GM19035 (cell line): Measurements from ENCODE around the gene FKBP14.

Experiments used
- ATAC-seq: cut with Tn5 transposase; IDR thresholded peaks from one replicate; pipeline ENCODE4 v1.9.1; 2021; ENCODE audit not compliant: unreplicated experiment

The FKBP14 gene

GRCh38 chr7:30034501-30034900 is 8.0 kb upstream of the FKBP14 start:
- ATAC-seq, result no peak

- no peak for ATAC-seq
Observed at GRCh38 chr7:30032310-30033125, 6.0 kb upstream of the FKBP14 start.

GRCh38 chr7:30029696-30030095 is 3.2 kb upstream of the FKBP14 start:
- no peak for ATAC-seq

GRCh38 chr7:30028749-30029635 is 2.5 kb upstream of the FKBP14 start:
- peak; percentile 24 for ATAC-seq

GRCh38 chr7:30028216-30028748 is 1.8 kb upstream of the FKBP14 start, which contains the start of gene PLEKHA8:
PLEKHA8 (plus strand) TSS chr7:30028412; CDS start chr7:30028763, 351 bp downstream.
- peak; percentile 49 for ATAC-seq

- ATAC-seq, result peak; percentile 3
Observed at GRCh38 chr7:30027740-30028215, 1.3 kb upstream of the FKBP14 start.

GRCh38 chr7:30027065-30027456 is 559 bp upstream of the FKBP14 start:
- no peak for ATAC-seq

GRCh38 chr7:30023524-30023923 is 3.0 kb downstream of the FKBP14 start:
- ATAC-seq, result no peak

GRCh38 chr7:30022991-30023390 is 3.5 kb downstream of the FKBP14 start:
- ATAC-seq, result no peak

- ATAC-seq, result no peak
Observed at GRCh38 chr7:30020535-30020934, 6.0 kb downstream of the FKBP14 start.

- no peak for ATAC-seq
Observed at GRCh38 chr7:30019960-30020359, 6.5 kb downstream of the FKBP14 start.

- no peak for ATAC-seq
Observed at GRCh38 chr7:30019387-30019786, 7.1 kb downstream of the FKBP14 start.

- ATAC-seq, result no peak
Observed at GRCh38 chr7:30018451-30018850, 8.1 kb downstream of the FKBP14 start.

GRCh38 chr7:30012757-30013156 is 13.7 kb downstream of the FKBP14 start:
- no peak for ATAC-seq

- no peak for ATAC-seq
Observed at GRCh38 chr7:30010021-30010420, 16.5 kb downstream of the FKBP14 start.

- ATAC-seq, result no peak
Observed at GRCh38 chr7:30005464-30005863, 21.0 kb downstream of the FKBP14 start.

- no peak for ATAC-seq
Observed at GRCh38 chr7:30003098-30003497, 23.4 kb downstream of the FKBP14 start.

- no peak for ATAC-seq
Observed at GRCh38 chr7:30001998-30002397, 24.5 kb downstream of the FKBP14 start.

- no peak for ATAC-seq
Observed at GRCh38 chr7:29998489-29998888, 28.0 kb downstream of the FKBP14 start.

- ATAC-seq, result no peak
Observed at GRCh38 chr7:29996321-29996720, 30.2 kb downstream of the FKBP14 start.

GRCh38 chr7:29995652-29996051 is 30.9 kb downstream of the FKBP14 start:
- no peak for ATAC-seq
